Liver (tissue), 9 donors: ENCODE data around the gene KNDC1. TPM values are rescaled to one million over a fixed set of nuclear protein-coding genes. Genes with fewer than 3 reads are reported as not detected.

Experiments
- DNase-seq: peaks from one replicate; pipeline ENCODE4 v3.0.0-alpha.2; 2017; ENCODE audit warnings: low spot score
- H3K27ac ChIP-seq, 2 donors: one replicate each; pipeline ENCODE4 v1.7.0; 2013; ENCODE audit warnings: inconsistent platforms in 2 of 2, low read length in 2 of 2, control low read depth in 1 of 2, low read depth in 1 of 2, mild to moderate bottlenecking in 1 of 2
- H3K27me3 ChIP-seq, 4 donors: one replicate each; pipeline versions ENCODE4 v1.6.1 to v1.7.0; 2013; ENCODE audit warnings: low read length in 3 of 4, inconsistent platforms in 1 of 4, mild to moderate bottlenecking in 1 of 4, moderate library complexity in 1 of 4; ENCODE audit not compliant: control insufficient read depth in 4 of 4, insufficient read depth in 4 of 4
- H3K36me3 ChIP-seq, 4 donors: one replicate each; pipeline versions ENCODE4 v1.6.1 to v1.7.0; 2013; ENCODE audit warnings: low read length in 3 of 4, mild to moderate bottlenecking in 3 of 4, low read depth in 1 of 4, moderate library complexity in 1 of 4; ENCODE audit not compliant: control insufficient read depth in 4 of 4, insufficient read depth in 3 of 4
- H3K4me1 ChIP-seq, 4 donors: one replicate each; pipeline versions ENCODE4 v1.6.1 to v1.7.0; 2013; ENCODE audit warnings: low read length in 3 of 4, mild to moderate bottlenecking in 3 of 4, moderate library complexity in 1 of 4; ENCODE audit not compliant: control insufficient read depth in 4 of 4, insufficient read depth in 4 of 4
- H3K4me3 ChIP-seq, 3 donors: one replicate each; pipeline versions ENCODE4 v1.6.1 to v1.7.0; 2013; ENCODE audit warnings: low read length in 3 of 3, control low read depth in 1 of 3, low read depth in 1 of 3, mild to moderate bottlenecking in 1 of 3
- H3K9ac ChIP-seq, 2 donors: one replicate each; pipeline ENCODE4 v1.7.0; 2013; ENCODE audit warnings: low read length in 2 of 2, mild to moderate bottlenecking in 2 of 2, moderate library complexity in 2 of 2, control low read depth in 1 of 2, low read depth in 1 of 2
- H3K9me3 ChIP-seq, 4 donors: one replicate each; pipeline versions ENCODE4 v1.6.1 to v1.7.0; 2013; ENCODE audit warnings: low read length in 3 of 4; ENCODE audit not compliant: control insufficient read depth in 4 of 4
- ATF3 ChIP-seq: IDR thresholded peaks from 2 replicates; pipeline ENCODE4 v1.6.1; 2016; ENCODE audit warnings: antibody characterized with exemption
- CTCF ChIP-seq: fragments of 150-350 bp; IDR thresholded peaks from 2 replicates; pipeline ENCODE4 v1.5.1; 2017; ENCODE audit warnings: improper control_type of control experiment, low read depth, low read length; ENCODE audit not compliant: missing input control
- EGR1 ChIP-seq, 2 donors: IDR thresholded peaks; 2 replicates each; pipeline ENCODE4 v1.6.1; 2016 to 2018; ENCODE audit warnings: antibody characterized with exemption in 2 of 2, low read depth in 2 of 2
- FOXA1 ChIP-seq: IDR thresholded peaks from 2 replicates; pipeline ENCODE4 v1.6.1; 2016; ENCODE audit warnings: antibody characterized with exemption
- FOXA2 ChIP-seq: IDR thresholded peaks from 2 replicates; pipeline ENCODE4 v1.6.1; 2016; ENCODE audit warnings: antibody characterized with exemption
- GABPA ChIP-seq, 2 donors: IDR thresholded peaks in 1 of 2; conservative IDR thresholded peaks in 1 of 2; 2 replicates each; pipeline ENCODE4 v1.6.1; 2016; ENCODE audit warnings: antibody characterized with exemption in 2 of 2, mild to moderate bottlenecking in 1 of 2, moderate library complexity in 1 of 2
- HNF4A ChIP-seq, 2 donors: conservative IDR thresholded peaks; 2 replicates each; pipeline ENCODE4 v1.6.1; 2016; ENCODE audit warnings: antibody characterized with exemption in 2 of 2, mild to moderate bottlenecking in 2 of 2
- HNF4G ChIP-seq: IDR thresholded peaks from 2 replicates; pipeline ENCODE4 v1.6.1; 2016; ENCODE audit warnings: antibody characterized with exemption
- JUND ChIP-seq, 2 donors: IDR thresholded peaks; 2 replicates each; pipeline ENCODE4 v1.6.1; 2016; ENCODE audit warnings: antibody characterized with exemption in 2 of 2
- MAX ChIP-seq: IDR thresholded peaks from 2 replicates; pipeline ENCODE4 v1.6.1; 2016; ENCODE audit warnings: antibody characterized with exemption
- NR2F2 ChIP-seq: IDR thresholded peaks from 2 replicates; pipeline ENCODE4 v1.6.1; 2016; ENCODE audit warnings: antibody characterized with exemption
- RAD21 ChIP-seq, 2 donors: IDR thresholded peaks; 2 replicates each; pipeline ENCODE4 v1.6.1; 2016; ENCODE audit warnings: antibody characterized with exemption in 2 of 2, mild to moderate bottlenecking in 2 of 2
- RXRA ChIP-seq, 2 donors: IDR thresholded peaks; 2 replicates each; pipeline ENCODE4 v1.6.1; 2017 to 2018; ENCODE audit warnings: antibody characterized with exemption in 2 of 2, mild to moderate bottlenecking in 1 of 2
- SP1 ChIP-seq: IDR thresholded peaks from 2 replicates; pipeline ENCODE4 v1.6.1; 2018; ENCODE audit warnings: antibody characterized with exemption, mild to moderate bottlenecking
- TAF1 ChIP-seq: conservative IDR thresholded peaks from 2 replicates; pipeline ENCODE4 v1.6.1; 2016; ENCODE audit warnings: antibody characterized with exemption, mild to moderate bottlenecking
- YY1 ChIP-seq: IDR thresholded peaks from 2 replicates; pipeline ENCODE4 v1.6.1; 2016; ENCODE audit warnings: antibody characterized with exemption, mild to moderate bottlenecking
- WGBS: extraction: QIAGEN DNeasy Blood & Tissue Kit; methylation state at CpG from one replicate; pipeline ENCODE4 v1.1.7; 2013; 5-methylcytosine and 5-hydroxymethylcytosine counted together
- polyA plus RNA-seq, 2 donors: library from polyadenylated mRNA; stranded (reverse) in 1 of 2; unstranded in 1 of 2; fragments of 200-250 nt in 1 of 2; fragments of >200 nt in 1 of 2; fragmentation: Nextera tagmentation in 1 of 2; extraction: Ambion mirVana in 1 of 2; gene quantifications; one replicate each; pipeline versions ENCODE4 v1.2.1 to v1.2.3, GENCODE V29; 2013 to 2015
- total RNA-seq, 2 donors: library from RNA; depleted of rRNA; stranded (reverse); fragments of >200 nt; gene quantifications; one replicate each; pipeline ENCODE4 v1.2.3, GENCODE V29; 2014
- TF ChIP-seq, protein P1 (sequence below): IDR thresholded peaks from 2 replicates; pipeline ENCODE4 v1.6.1; 2016; ENCODE audit warnings: antibody characterized with exemption
- TF ChIP-seq, protein P2 (sequence below): IDR thresholded peaks from 2 replicates; pipeline ENCODE4 v1.6.1; 2016; ENCODE audit warnings: antibody characterized with exemption, mild to moderate bottlenecking
- donor health status: healthy.
- donor health status: healthy.
- donor health status: healthy.
- donor health status: healthy.
- donor health status: healthy.

KNDC1 gene
- total and polyA plus RNA-seq, 4 donors: 0.53 to 12.9 (median 4.3) TPM

DNA sequence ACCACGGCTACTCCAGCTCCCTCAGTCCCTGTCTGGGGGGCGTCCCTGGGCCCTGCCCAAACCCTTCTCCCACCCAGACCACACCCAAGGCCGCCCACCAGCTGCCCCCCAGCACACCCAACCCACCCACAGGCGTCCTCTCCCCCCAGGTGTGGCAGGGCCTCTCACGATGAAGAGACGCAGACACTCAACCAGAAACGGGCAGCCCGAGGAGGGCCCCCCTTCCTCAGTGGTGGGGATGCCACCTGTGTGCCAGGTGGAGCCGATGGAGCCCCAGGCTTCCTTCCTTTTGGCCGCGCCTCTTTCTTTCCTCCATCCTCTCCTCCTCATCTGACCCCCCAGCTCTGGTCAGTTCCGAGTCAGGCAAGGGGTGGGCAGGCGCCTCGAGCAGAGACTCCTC, 43.6 kb upstream of the KNDC1 start:
- H3K27me3 ChIP-seq: no peaks in the 10 kb centered on the region
- no peaks in the 10 kb centered on the region for H3K36me3 ChIP-seq
- H3K4me3 ChIP-seq: no peak overlapping the region
- no peak for DNase-seq
- TF ChIP-seq HNF4A (conservative IDR thresholded peaks at IDR 0.05): no peak
- TF ChIP-seq RXRA (IDR thresholded peaks at IDR 0.05): no peak
- TF ChIP-seq MAX: no peak
- TF ChIP-seq FOXA1: no peak
- TF ChIP-seq FOXA2: no peak
- no peak for TF ChIP-seq JUND (IDR thresholded peaks at IDR 0.05)
- no peak for TF ChIP-seq RAD21 (IDR thresholded peaks at IDR 0.05)
- WGBS: 76% methylated on average over 14 of the region's 14 CpGs
- peaks cover 0 to 3% (median 0%) of the 10 kb centered on the region in 4 donors for H3K9me3 ChIP-seq
- no peak overlapping the region for H3K27ac ChIP-seq
- H3K4me1 ChIP-seq: no peaks in the 10 kb centered on the region
- no peak overlapping the region for H3K9ac ChIP-seq

DNA sequence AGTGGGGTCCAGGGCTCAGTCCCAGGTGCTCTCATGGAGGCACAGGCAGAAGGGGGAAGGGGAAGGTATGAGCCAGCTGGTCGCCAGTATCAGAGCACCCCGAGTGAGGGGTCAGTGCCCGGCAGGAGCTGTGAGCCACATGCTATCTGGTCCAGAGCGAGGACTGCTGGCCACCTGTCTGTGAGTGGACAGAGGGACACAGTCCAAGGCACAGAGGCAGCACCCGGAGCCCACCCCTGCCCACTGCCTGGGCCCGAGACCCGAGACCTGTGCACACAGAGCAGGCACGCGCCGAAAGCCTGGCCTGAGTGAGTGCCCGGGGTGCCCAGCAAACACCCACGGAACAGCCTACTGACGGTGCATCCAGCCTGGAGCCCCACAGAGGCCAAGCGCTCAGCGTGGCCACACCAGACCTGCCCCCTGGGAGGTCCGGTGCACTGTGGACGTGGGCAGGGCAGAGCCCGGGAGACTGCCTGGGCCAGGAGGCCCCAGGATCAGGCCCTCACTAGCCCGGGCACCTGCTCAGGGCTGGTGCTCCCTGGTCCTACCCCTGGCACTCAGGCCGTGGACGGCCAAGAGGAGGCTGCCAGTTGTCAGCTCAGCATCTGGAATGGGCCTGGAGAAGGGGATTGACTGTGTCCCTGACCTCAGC, 42.9 kb upstream of the KNDC1 start:
- H3K4me3 ChIP-seq: no peak overlapping the region
- H3K36me3 ChIP-seq: no peaks in the 10 kb centered on the region
- peaks cover 0 to 3% (median 0%) of the 10 kb centered on the region in 4 donors for H3K9me3 ChIP-seq
- no peaks in the 10 kb centered on the region for H3K27me3 ChIP-seq
- 93% methylated on average over 21 of the region's 21 CpGs for WGBS
- H3K9ac ChIP-seq: no peak overlapping the region
- no peaks in the 10 kb centered on the region for H3K4me1 ChIP-seq
- no peak overlapping the region for H3K27ac ChIP-seq
- TF ChIP-seq YY1: no peak
- no peak for TF ChIP-seq MAX
- TF ChIP-seq, protein P1, sequence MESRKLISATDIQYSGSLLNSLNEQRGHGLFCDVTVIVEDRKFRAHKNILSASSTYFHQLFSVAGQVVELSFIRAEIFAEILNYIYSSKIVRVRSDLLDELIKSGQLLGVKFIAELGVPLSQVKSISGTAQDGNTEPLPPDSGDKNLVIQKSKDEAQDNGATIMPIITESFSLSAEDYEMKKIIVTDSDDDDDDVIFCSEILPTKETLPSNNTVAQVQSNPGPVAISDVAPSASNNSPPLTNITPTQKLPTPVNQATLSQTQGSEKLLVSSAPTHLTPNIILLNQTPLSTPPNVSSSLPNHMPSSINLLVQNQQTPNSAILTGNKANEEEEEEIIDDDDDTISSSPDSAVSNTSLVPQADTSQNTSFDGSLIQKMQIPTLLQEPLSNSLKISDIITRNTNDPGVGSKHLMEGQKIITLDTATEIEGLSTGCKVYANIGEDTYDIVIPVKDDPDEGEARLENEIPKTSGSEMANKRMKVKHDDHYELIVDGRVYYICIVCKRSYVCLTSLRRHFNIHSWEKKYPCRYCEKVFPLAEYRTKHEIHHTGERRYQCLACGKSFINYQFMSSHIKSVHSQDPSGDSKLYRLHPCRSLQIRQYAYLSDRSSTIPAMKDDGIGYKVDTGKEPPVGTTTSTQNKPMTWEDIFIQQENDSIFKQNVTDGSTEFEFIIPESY: no peak
- no peak for TF ChIP-seq TAF1
- TF ChIP-seq FOXA2: no peak
- no peak for TF ChIP-seq HNF4A (conservative IDR thresholded peaks at IDR 0.05)
- no peak for TF ChIP-seq GABPA (IDR thresholded peaks at IDR 0.05 in 1 of 2, conservative IDR thresholded peaks at IDR 0.05 in 1 of 2)
- TF ChIP-seq ATF3: no peak
- TF ChIP-seq NR2F2: no peak
- TF ChIP-seq RAD21 (IDR thresholded peaks at IDR 0.05): no peak
- TF ChIP-seq RXRA (IDR thresholded peaks at IDR 0.05): no peak
- no peak for TF ChIP-seq HNF4G
- TF ChIP-seq, protein P2, sequence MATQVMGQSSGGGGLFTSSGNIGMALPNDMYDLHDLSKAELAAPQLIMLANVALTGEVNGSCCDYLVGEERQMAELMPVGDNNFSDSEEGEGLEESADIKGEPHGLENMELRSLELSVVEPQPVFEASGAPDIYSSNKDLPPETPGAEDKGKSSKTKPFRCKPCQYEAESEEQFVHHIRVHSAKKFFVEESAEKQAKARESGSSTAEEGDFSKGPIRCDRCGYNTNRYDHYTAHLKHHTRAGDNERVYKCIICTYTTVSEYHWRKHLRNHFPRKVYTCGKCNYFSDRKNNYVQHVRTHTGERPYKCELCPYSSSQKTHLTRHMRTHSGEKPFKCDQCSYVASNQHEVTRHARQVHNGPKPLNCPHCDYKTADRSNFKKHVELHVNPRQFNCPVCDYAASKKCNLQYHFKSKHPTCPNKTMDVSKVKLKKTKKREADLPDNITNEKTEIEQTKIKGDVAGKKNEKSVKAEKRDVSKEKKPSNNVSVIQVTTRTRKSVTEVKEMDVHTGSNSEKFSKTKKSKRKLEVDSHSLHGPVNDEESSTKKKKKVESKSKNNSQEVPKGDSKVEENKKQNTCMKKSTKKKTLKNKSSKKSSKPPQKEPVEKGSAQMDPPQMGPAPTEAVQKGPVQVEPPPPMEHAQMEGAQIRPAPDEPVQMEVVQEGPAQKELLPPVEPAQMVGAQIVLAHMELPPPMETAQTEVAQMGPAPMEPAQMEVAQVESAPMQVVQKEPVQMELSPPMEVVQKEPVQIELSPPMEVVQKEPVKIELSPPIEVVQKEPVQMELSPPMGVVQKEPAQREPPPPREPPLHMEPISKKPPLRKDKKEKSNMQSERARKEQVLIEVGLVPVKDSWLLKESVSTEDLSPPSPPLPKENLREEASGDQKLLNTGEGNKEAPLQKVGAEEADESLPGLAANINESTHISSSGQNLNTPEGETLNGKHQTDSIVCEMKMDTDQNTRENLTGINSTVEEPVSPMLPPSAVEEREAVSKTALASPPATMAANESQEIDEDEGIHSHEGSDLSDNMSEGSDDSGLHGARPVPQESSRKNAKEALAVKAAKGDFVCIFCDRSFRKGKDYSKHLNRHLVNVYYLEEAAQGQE: no peak
- no peak for TF ChIP-seq FOXA1
- no peak for TF ChIP-seq CTCF
- no peak for TF ChIP-seq EGR1 (IDR thresholded peaks at IDR 0.05; ENCODE audit: low read depth in 2 of 2)
- no peak for TF ChIP-seq JUND (IDR thresholded peaks at IDR 0.05)
- no peak for TF ChIP-seq SP1
- no peak for DNase-seq
